CD4-positive, alpha-beta T cell treated with Interleukin-1 beta for 1 hour (primary cell): ENCODE data around the gene AHDC1.
A peak's percentile ranks its signal among the peaks of the same experiment; 100 is the strongest.
"Not testable (repeated sequence)": the region's sequence is repeated elsewhere in the genome, so short reads cannot be mapped to it uniquely, and the experiment has no call there.

Source experiments
- DNase-seq, 2 donors: peaks; one replicate each; pipeline ENCODE4 v3.0.0-alpha.2; 2020 to 2022

Gene AHDC1

DNA sequence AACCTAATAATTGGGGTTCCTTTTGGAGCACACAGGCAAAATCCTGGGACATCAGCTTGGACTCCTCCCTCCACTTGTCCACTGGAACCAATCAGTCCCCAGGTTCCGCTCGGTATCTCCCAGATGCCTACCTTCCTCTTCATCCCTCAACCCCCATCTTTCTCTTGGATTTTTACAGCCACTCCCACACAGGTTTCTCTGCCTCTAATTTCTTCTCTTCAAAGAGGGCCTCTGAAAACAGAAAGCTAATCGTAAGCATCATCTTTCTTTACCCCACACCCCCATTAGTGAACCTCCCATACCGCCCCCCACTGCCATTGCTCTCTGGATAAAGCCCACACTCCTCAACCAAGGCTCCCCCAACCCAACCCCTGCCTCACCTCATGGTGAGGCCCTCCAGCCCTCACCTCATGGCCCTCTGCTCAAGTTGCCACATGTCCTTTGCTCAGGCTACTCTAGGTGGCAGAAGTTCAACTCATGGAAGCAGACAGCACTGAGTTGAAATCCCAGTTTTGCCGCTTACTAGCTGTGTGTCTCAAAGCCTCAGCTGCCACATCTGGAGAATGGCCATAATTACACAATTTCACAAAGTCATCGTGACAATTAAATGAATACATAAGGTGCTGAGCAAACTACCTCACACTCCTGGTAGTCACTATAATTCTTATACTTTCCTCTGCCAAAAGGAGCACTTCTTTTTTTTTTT lies 95.8 kb downstream of the AHDC1 start:
- no peak for DNase-seq

DNA sequence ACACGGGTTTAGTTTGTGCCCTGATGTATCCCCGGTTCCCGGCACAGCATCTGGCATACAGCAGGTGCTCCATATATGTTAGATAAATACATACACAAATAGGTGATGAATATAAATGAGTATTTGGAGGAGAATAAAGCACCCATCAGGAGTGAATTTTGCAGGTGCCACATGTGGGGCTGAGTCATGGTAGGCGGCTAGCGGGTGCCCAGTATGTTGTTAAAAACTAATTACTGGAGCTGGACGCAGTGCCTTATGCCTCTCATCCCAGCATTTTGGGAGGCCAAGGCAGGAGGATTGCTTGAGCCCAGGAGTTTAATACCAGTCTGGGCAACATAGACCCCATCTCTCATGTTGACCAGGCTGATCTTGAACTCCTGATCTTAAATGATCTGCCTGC lies 97.2 kb downstream of the AHDC1 start:
- DNase-seq = no peak

DNA sequence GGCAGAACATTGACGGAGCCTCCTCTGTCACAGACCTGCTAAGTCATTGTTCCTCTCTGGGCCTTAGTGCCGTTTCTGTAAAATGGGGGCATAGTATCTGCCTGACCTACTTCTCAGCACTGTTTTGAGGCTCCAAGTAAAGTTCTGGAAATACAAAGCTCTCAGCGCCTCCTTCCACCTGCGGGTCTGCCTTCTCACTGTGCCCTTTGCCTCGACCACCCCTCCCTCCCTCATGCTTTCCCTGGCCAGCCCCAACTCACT lies 98.6 kb downstream of the AHDC1 start:
- no peak for DNase-seq

DNA sequence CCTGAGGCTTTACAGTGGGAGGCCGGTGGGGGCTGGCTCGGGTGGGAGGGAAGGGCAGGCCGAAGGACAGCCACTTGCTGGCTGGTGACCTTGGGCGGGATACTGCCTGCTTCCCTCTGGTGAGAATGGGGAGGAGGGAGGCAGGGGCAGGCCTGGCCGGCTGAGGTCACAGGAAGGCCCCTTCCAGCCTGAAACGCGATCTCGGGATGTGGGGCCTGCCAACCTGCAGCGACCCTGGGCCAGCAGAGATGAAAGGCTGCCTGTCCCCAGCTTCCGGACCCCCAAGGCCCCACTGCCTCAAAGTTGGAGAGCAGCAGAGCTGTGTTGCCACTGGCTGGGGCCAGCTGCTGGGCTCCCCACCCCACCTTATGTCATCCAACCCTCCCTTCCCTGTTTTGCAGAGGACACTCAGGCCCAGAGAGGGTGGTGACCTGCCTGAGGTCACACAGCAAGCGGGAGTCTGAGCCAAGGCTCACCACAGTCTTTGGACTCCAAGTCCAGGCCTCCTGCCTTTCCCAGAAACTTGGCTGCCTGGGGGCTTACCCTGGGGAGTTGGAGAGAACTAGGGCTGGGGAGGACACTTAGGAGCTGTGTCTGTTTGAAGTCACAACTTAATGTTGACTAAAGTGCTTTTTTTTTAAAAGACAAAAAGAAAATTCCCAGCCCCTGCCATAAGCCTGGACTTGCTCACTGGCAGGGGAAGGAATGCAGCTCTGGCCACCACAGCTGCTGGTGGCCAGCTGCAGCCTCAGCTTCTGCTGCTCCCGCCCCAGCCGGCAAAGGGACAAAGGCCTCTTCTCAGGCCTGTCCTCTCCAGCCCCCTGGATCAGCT lies 99.1 kb downstream of the AHDC1 start:
- DNase-seq = no peak

DNA sequence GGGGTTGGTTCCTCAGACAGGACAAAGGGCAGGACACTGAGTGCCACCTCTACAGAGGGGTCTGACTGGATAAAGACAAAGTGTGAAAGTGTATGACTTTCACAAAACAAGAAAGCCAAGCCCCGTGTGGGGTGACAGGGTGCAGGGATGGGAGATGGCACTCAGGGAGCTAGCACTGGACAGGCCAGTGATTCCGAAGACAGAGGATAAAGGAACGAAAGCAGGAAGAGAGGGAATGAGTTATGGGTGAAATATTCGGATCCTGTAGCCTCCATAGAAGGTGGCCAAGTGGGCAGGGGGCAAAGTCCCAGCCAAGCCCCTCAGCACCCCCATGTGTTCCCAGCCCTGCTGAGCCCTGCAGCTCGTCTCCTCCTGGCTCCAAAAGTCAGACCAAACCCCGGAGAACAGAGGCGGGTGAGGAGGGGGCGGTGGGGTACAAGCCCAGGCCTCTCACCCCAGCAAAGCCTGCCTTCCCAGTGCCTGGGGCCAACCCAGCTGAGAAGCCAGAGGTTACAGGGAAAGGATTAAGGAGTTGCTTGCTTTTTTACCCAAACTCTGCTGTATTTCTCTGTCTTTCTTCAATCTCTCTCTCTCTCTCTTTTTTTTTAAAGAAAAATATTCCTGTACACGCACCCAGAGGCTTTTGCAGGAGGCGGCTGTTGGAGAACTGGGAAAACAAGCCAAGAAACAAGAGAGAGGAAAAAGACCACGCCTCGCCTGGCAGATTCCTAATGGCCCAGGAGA lies 99.9 kb downstream of the AHDC1 start:
- DNase-seq = no peak

DNA sequence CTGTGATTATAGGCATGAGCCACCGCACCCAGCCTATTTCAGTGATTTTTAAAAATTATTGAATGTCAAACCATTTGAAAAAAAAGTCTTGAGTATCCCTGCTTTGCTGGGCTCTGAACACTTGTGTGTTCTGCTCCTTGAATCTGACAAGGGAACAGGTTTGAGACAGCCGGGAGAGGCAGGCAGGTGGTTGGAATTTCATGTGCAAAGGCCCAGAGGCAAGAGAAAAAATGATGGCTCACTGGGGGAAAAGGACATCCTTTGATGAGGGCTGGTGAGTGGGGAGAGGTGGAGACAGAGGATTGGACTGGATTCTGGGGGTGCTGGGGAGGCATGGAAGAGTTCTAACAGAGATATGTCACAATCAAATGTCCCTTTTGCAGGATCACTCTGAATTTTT lies 100.9 kb downstream of the AHDC1 start:
- no peak for DNase-seq

DNA sequence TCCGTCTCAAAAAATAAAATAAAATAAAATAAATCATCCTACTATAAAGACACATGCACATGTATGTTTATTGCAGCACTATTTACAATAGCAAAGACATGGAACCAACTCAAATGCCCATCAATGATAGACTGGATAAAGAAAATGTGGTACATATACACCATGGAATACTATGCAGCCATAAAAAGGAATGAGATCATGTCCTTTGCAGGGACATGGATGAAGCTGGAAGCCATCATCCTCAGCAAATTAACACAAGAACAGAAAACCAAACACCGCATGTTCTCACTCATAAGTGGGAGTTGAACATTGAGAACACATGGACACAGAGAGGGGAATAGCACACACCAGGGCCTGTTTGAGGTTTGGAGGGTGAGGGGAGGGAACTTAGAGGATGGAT lies 102.8 kb downstream of the AHDC1 start:
- DNase-seq = not testable (repeated sequence)

DNA sequence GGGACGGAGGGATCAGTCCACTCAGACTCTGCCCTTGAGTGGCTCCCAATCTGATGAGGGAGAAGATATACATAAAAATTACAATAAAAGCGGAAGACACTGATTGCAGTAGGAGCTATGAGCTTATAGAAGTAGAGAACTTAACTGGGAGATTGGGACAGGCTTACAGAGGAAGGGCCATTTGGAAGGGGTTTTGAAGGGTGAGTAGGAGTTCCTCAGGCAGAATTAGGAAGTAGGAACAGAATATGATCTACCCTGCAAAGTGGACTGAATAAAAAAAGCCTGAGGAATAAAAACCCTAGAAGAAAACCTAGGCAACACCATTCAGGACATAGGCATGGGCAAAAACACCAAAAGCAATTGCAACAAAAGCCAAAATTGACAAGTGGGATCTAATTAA lies 104.8 kb downstream of the AHDC1 start:
- DNase-seq = no peak

DNA sequence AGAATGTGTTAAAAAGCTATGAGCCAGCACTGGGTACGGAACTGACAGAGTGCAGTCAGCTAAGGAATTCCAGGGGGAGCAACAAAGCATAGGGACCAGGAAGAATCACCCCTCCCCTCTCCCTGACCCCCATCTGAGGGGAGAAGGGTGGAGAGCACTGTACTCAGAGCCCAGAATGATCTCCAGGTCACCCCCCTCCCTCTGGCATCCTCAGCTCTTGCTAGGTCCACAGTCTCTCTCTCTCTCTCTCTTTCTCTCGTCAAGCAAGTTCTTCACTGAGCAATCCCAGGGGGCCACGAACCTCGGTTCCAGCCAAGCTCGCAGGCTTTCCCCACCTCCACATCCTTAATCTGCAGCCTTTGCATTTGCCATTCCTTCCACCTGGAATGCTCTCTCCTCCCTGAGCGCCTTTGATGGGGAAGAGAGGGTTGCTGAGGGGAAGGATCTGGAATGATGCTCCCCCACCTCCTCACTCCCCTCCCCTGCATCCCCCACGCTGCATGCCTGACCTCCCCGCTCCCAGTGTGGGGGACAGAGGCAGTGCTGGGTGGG lies 107.3 kb downstream of the AHDC1 start:
- no peak for DNase-seq

DNA sequence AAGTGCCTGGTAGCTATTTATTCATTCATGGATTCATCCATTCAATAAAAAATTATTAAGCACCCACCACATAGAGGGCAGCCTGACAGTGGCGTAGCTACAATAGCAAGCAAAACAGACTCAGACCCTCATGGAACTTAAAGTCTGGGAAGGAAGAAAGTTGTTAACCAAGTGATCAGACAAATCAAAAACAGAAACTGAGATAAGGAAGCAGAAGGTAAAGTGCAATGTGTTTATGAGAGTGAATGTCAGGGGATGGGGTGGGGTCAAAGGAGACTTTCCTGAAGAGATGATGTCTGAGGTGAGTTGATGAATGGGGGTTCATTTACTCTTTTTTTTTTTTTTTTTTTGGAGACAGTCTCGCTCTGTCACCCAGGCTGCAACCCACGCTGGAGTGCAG lies 111.1 kb downstream of the AHDC1 start:
- no peak for DNase-seq

DNA sequence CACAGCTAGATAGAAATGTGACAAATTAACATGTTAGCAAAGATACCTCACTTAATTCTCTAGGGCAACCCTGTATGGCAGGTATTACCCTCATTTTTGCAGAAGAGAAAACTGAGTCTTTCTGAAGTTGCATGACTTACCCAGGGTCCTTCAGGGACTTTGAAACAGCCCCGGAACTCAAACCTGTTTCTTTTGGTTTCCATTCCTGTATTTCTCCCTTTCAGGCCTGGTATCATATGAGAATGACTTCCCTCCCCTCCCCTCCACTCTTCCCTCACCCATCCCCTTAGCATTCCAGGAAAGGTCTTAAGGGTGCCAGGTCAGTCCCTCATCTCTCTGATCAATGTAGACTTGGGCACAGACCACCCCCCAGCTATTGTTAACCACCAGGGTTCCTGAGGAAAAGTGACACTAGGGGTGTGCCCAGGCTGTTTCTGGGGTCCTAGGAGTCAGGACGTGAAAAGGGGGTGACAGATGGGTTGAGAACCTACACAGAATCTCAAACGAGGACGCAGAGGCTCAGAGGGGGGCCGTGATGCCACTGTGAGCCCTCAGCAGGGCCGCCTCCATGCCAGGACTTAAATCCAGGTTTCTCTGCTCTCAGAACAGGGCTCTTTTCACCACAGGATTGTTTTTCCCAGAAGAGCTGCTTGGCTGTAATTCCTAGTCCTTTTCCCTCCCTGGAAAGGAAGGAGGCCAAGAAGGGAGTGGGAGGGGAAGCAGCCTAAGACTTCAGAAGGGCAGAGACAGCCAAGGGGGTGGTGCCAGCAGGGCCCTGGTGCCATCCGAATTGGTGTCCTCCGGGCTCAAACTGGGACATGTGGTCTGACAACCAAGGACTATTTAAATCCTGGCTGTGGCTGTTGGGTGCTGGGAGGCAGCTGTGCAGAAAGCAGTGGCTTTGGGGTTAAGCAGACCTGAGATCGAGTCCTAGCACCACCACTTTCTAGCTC lies 111.9 kb downstream of the AHDC1 start:
- peak in 1 of 2 donors; percentile 13 for DNase-seq

DNA sequence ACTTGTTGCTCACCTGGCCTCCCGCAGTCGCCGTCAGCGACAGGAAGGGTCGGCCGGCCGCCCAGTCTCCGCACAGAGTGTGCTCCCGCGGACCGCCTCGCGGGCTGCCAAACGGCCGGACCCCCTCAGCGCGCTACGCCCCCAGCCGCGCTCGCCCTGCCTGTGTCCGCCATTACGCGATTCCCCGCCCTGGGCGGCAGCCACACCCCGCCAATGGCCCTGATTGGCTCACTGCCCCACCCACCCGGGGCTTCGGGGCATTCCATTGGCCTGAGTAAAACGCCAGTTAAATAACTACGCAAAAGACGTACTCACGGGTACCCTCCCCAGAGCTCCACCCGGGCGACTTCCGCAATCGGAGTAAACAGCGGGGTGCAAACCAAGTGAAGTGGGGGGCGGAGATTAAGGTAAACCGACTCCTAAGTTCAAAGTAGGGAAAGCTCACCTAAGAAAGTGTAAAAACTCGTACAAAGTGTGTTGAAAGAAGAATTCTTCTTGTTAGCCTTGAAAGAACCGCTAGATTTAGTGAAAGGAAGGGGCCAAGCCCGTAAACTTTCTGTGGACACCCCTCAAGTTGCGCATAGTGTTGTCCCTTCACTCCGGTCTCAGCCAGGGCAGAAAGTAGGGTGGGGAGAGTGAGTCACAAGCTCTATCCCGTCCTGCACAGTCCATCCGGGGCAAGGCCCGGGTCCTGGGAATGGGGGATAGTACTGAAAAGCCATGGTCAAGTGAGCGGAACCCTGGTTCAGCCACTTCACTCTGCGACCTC lies 113.8 kb downstream of the AHDC1 start, which contains the start of gene WASF2:
Gene WASF2, minus strand, starts transcription at position 195 of the 769 bp plus-strand sequence. CDS start 61,277 bp downstream, outside the sequence.
- peak; percentile 96 to 97 for DNase-seq

DNA sequence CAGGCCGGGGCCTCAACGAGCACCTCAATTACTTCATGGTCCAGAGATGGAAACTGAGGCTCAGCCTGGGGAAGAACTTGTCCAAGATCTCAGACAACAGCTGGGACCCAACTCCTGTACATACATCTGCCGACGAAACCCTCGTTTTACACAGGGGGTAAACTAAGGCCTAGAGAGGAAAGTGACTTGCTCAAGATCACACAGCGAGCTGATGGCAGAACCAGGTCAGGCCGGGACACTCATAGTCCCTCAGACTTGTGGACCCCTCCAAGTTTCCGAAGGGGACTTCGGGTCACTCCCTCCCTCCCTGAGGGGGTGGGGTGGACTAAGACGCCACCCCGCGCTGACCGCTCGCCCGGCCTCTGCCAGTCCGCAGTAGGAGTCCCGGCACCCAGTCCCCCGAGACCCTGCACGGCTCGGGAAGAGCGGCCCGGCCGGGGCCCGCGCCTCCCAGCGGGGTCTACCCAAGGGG lies 114.4 kb downstream of the AHDC1 start:
- no peak for DNase-seq

DNA sequence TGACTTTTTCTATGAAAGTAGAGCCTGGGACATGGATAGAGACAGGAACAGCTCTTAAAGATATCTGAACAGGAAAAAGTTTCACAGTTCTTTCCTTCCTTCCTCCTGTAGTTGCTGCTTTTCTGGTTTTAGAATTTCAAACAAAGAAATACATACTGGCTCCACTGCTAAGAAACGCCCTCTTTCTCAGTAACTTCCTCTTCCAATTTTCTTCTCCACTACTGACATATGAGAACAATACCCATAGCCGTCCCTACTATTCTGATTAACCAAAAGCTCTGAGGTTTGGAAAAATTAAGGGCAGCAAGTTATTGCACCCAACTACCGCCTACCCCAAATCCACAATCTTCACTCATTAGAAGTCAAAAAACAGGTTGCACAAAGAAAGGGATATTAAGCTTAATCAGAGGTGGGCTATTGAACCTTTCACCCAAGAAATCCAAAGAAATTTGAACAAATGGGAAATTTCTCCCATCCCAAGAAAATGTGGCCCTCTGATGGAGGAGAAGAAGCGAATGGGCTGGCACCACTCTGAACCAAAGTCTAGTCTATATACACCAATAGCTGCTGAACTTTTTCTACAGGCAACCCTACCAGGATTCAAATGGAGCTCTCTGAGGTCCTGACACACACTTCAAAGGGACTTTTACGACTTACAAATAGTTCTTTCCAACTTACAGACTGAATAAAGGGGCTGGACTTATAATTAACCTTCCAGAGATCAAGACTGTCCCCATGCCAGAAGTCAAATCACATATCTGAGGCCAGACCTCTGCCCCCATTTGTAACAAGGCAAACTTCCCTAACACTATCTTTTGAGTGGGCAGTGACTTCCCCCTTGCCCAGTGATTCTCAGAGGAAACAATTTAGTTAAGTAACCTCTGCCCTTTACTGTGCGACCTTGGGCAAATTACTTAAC lies 115.7 kb downstream of the AHDC1 start:
- DNase-seq = peak in 1 of 2 donors; percentile 21

DNA sequence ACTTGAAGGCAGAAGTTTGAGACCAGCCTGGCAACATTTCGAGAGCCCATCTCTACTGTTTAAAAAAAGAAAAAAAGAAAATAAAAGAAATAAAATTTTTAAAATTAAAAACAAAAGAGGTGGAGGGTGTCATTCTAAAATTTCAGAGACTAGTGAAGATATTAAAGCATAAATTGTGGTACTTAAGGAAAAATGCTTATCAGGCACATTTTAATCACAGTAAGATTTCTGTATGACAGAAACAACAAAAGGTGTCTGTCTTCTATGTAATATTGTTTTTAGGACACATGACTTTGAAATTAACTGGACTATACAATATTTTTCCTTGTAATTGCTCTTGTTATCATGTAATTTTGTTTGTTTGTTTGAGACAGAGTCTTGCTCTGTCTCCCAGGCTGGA lies 118.6 kb downstream of the AHDC1 start:
- DNase-seq = no peak
